ENCODE data around the gene THRB.

Gene THRB

DNA sequence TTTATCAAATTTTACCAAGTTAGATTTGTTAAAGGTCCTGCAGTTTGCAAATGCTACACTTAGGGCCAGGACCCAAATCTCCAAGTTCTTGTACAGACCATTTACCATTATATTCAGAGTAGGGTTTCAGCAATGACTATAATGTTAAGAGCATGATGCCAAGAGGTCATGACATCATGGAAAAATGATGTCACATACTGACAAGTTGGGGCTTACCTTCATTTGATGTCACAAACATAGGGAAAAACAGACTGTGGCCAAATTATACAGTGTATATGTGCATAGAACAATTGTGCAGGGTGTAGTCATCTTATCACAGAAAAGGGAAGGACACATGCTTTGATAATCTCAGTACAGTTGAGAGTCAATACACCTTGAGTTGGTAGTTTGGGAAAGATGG, 10.1 kb upstream of the THRB start:
- Histone ChIP-seq H3K9ac (no peak overlapping the region), H3K4me2 (ENCODE audit: low read length) (no peak overlapping the region), H3K9me3 (ENCODE audit: control insufficient read depth, low read length) (no peaks in the 10 kb centered on the region), H3K27ac (no peak overlapping the region), H3K36me3 (ENCODE audit: control insufficient read depth, insufficient read depth, low read length) (no peaks in the 10 kb centered on the region), H2AFZ (no peak overlapping the region), H3K79me2 (no peaks in the 10 kb centered on the region), H3K27me3 (ENCODE audit: control insufficient read depth, insufficient read depth, low read length) (no peaks in the 10 kb centered on the region), H3K4me1 (peaks cover 10% of the 10 kb centered on the region), H3K4me3 (ENCODE audit: low read depth, low read length) (no peak overlapping the region)
- TF ChIP-seq, protein P1, sequence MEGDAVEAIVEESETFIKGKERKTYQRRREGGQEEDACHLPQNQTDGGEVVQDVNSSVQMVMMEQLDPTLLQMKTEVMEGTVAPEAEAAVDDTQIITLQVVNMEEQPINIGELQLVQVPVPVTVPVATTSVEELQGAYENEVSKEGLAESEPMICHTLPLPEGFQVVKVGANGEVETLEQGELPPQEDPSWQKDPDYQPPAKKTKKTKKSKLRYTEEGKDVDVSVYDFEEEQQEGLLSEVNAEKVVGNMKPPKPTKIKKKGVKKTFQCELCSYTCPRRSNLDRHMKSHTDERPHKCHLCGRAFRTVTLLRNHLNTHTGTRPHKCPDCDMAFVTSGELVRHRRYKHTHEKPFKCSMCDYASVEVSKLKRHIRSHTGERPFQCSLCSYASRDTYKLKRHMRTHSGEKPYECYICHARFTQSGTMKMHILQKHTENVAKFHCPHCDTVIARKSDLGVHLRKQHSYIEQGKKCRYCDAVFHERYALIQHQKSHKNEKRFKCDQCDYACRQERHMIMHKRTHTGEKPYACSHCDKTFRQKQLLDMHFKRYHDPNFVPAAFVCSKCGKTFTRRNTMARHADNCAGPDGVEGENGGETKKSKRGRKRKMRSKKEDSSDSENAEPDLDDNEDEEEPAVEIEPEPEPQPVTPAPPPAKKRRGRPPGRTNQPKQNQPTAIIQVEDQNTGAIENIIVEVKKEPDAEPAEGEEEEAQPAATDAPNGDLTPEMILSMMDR (IDR thresholded peaks at IDR 0.05), result no peak

DNA sequence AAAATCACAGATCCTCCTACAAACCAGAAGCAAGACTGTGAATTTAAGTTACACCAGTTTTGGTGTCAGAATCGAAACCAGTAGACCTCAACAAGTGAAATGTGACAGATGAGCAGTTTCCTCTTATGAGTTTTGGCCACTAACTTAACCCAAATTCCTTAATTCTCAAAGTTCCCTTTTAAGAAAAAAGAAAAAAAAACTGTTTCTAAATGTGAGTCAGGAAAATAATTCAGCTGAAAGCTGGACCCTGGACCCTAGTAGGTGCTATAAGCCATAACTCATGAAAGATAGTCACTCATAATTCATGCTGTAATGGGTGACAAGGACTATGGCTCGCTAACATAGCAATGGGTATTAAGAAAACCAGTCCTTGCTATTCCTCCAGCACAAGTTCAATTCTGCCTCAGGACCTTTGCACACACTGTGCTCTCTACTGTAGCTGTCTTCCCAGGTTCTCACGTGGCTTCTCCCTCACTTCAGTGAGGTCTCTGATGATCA, 9.0 kb upstream of the THRB start:
- Histone ChIP-seq H3K27ac (no peak overlapping the region), H3K79me2 (no peaks in the 10 kb centered on the region), H3K4me3 (ENCODE audit: low read depth, low read length) (no peak overlapping the region), H3K4me2 (ENCODE audit: low read length) (no peak overlapping the region), H2AFZ (no peak overlapping the region), H3K4me1 (peaks cover 3% of the 10 kb centered on the region), H3K9me3 (ENCODE audit: control insufficient read depth, low read length) (no peaks in the 10 kb centered on the region), H3K9ac (no peak overlapping the region), H3K36me3 (ENCODE audit: control insufficient read depth, insufficient read depth, low read length) (no peaks in the 10 kb centered on the region), H3K27me3 (ENCODE audit: control insufficient read depth, insufficient read depth, low read length) (no peaks in the 10 kb centered on the region)
- TF ChIP-seq, protein P1 (IDR thresholded peaks at IDR 0.05), result no peak

DNA sequence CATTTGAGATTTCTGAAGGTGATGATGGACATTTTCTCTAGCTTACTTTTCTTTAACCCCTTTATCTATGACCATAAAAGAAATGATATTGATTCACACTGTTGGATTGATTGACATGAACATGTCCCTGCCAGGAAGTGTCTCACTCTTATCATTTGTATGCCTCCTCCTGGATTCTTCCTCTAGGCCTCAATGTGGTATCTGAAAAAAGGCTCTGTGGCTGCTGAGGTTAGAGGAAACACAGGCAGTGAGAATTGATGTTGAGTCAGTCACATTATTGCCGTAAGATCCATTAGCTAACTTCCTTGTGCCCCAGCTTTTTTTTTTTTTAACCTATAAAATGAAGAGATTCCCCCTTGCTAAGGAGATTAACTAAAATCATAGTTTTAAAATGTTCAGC, 8.0 kb upstream of the THRB start:
- H2AFZ ChIP-seq, result no peak overlapping the region
- H3K4me2 ChIP-seq (ENCODE audit: low read length), result no peak overlapping the region
- H3K79me2 ChIP-seq, result no peaks in the 10 kb centered on the region
- TF ChIP-seq, protein P1 (IDR thresholded peaks at IDR 0.05), result no peak
- no peak overlapping the region for H3K27ac ChIP-seq
- H3K27me3 ChIP-seq (ENCODE audit: control insufficient read depth, insufficient read depth, low read length), result no peaks in the 10 kb centered on the region
- H3K9ac ChIP-seq, result no peak overlapping the region
- no peak overlapping the region for H3K4me3 ChIP-seq (ENCODE audit: low read depth, low read length)
- no peaks in the 10 kb centered on the region for H3K9me3 ChIP-seq (ENCODE audit: control insufficient read depth, low read length)
- no peaks in the 10 kb centered on the region for H3K4me1 ChIP-seq
- no peaks in the 10 kb centered on the region for H3K36me3 ChIP-seq (ENCODE audit: control insufficient read depth, insufficient read depth, low read length)

DNA sequence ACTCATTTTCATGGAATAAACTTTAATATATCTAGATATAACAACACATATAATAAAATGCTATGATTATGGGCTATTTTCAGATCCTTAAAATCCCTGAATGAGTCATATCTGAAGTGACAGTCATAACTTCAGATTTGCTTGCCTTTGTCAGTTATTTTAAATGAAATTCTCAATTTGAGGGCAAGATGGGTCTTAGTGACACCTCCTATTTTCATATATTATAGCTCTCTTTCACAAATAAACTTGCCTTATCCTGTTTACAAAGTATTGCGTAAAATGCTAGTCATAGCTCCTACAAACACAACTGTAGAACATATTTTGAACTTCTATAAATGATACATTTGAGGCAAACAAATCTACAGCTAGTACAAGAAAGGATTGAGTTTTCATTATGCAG, 6.2 kb upstream of the THRB start:
- no peaks in the 10 kb centered on the region for H3K79me2 ChIP-seq
- no peaks in the 10 kb centered on the region for H3K4me1 ChIP-seq
- no peak overlapping the region for H3K9ac ChIP-seq
- TF ChIP-seq, protein P1 (IDR thresholded peaks at IDR 0.05), result no peak
- H3K4me2 ChIP-seq (ENCODE audit: low read length), result no peak overlapping the region
- no peaks in the 10 kb centered on the region for H3K27me3 ChIP-seq (ENCODE audit: control insufficient read depth, insufficient read depth, low read length)
- H3K36me3 ChIP-seq (ENCODE audit: control insufficient read depth, insufficient read depth, low read length), result no peaks in the 10 kb centered on the region
- no peak overlapping the region for H2AFZ ChIP-seq
- H3K9me3 ChIP-seq (ENCODE audit: control insufficient read depth, low read length), result no peaks in the 10 kb centered on the region
- no peak overlapping the region for H3K4me3 ChIP-seq (ENCODE audit: low read depth, low read length)
- no peak overlapping the region for H3K27ac ChIP-seq

DNA sequence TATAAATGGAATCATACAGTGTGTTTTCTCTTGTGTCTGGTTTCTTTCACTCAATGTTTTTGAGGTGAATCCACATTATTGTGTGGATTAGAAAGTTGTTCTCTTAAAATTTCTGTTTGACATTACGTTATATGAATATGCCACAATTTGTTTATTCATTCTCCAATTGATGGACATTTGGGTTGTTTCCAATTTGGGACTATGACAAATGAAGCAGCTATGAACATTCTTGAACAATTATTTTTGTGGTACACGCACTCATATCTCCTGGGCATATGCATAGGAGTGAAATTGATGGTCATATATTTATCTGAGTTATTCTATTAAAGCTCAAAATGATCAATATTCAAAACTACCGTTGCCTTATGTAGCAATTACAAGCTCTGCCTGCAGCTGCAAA, 5.3 kb upstream of the THRB start:
- TF ChIP-seq, protein P1 (IDR thresholded peaks at IDR 0.05), result no peak
- H3K36me3 ChIP-seq (ENCODE audit: control insufficient read depth, insufficient read depth, low read length), result no peaks in the 10 kb centered on the region
- H3K27ac ChIP-seq, result no peak overlapping the region
- no peaks in the 10 kb centered on the region for H3K27me3 ChIP-seq (ENCODE audit: control insufficient read depth, insufficient read depth, low read length)
- no peak overlapping the region for H3K4me3 ChIP-seq (ENCODE audit: low read depth, low read length)
- H3K9ac ChIP-seq, result no peak overlapping the region
- no peak overlapping the region for H2AFZ ChIP-seq
- H3K79me2 ChIP-seq, result no peaks in the 10 kb centered on the region
- H3K4me1 ChIP-seq, result no peaks in the 10 kb centered on the region
- no peak overlapping the region for H3K4me2 ChIP-seq (ENCODE audit: low read length)
- no peaks in the 10 kb centered on the region for H3K9me3 ChIP-seq (ENCODE audit: control insufficient read depth, low read length)
